Fibroblast of skin of left quadriceps (primary cell): ENCODE data around the gene ARL8A.
"Not testable (repeated sequence)": the region's sequence is repeated elsewhere in the genome, so short reads cannot be mapped to it uniquely, and the experiment has no call there.

Source experiments
- DNase-seq, 2 experiments: peaks; one replicate each; pipeline ENCODE4 v3.0.0-alpha.2; 2013; ENCODE audit warnings: low read depth in 2 of 2

The ARL8A gene

DNA sequence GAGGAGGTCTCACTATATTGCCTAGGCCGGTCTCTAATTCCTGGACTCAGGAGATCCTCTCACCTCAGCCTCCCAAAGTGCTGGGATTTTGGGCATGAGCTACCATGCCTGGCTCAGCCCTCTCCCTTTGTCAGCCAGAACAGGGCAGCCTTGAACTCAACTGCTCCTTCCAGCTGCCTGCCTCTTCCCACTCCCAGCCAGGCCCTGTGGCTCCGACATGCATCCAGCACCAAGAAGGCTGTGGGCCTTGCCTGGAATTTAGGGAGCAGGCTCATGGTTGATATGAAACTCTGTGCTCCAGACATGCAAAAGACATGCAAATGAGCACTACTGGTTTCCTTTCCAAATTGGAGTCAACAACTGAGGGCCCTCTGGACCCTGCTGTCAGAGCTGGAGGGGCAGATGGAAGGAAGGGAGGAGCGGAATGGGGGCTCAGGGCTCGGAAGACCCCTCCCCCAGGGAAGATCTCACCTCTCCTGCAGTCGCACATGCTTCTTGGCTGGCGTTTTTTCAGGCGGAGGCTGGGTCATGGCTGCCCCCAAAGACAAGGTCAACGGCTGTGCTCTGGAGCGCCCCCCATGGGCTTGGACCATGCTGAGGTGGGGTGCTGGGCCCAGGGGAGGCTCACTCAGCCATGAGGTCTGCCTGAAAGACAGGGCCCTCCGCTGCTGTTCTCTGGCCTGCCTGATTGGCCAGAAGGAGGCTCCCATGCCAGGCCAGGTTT lies 14.4 kb upstream of the ARL8A start:
- no peak for DNase-seq

- no peak for DNase-seq
Measured at GRCh38 chr1:202157945-202158344, 13.4 kb upstream of the ARL8A start.

- no peak for DNase-seq
Measured at GRCh38 chr1:202156590-202156989, 12.1 kb upstream of the ARL8A start.

- DNase-seq = no peak
Measured at GRCh38 chr1:202155478-202156021, 11.0 kb upstream of the ARL8A start.

DNA sequence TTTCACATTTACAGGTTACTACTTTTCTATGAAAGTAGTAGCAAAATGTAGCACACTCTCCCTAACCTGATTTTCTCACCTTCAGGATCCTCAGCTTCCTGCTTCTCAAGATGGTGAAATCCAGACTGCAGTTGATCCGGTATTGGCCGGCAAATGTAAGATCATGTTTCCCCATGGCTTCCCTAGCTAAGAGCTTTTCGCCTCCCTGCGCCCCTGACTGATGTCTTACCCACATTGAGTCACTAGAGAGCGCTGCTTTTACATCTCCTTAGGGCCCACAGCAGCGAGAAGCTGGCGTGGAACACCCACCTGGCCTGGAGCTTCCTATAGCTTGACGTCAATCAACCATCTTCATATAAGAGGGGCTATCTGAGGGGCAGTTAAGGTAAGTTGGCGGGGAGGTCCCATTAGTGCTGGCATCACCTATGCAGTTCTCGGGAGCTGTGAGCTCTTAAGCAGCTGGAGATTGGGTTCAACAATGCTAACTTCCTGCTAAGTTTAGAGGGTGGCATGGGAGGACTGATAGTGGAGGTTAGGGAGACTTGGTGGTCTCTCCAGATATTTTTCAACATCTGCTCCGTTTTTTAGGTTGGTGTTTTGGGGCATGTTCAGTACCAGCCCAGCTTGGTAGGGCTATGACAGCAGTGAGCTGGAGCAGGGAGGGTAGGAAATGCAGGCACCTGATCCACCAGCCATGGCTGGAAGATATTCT lies 10.4 kb upstream of the ARL8A start:
- DNase-seq = peak; percentile 34 to 43

DNA sequence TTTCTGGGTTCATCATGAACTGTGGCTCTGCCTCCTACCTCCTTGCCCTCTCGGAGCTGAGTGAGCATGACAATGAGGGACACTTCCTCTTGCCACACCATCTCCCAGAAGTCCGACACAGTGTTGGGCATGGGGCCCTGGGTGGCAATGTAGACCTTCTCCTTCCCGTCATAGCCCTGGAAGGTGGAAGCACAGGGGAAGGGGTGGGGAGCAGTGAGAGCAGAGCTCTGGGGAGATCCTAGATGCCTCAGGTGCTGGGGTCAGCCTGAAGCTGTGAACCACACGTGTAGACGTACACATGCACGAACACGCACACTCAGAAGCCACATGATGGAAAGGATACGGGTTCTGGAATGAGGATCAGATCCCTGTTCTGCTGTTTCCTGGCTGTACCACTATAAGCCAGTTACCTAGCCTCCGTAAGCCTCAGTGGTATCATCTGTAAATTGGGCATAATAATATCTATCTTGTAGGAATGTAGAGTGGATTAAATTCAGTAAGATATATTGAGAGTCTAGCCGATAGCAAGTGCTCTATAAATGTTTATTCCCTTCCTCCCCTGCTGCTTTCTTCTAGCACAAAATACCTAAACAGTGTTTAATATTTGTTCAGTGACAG lies 9.7 kb upstream of the ARL8A start:
- no peak for DNase-seq

- DNase-seq = no peak
Measured at GRCh38 chr1:202153284-202153683, 8.7 kb upstream of the ARL8A start.

DNA sequence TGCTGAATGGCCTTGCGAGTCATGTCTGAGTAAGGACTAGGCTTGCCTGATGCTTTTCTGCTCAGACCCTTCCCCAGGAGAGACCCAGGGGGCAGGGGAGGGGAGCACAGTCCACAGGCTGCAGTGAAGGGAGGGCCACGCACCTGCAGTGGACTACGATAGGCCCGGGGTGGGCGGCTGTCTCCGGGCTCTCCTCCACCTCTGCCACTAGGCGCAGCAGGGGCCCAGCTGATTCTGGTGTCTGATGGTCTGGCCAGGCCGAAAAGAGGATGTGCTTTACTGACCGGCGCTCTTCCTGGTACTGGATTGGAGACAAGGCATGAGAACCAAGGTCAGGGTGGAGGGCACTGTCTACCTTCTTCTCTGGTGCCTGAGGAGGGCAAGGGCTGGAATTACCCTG lies 7.9 kb upstream of the ARL8A start:
- no peak for DNase-seq

- no peak for DNase-seq
Measured at GRCh38 chr1:202151045-202151444, 6.5 kb upstream of the ARL8A start.

GRCh38 chr1:202150602-202151001 lies 6.1 kb upstream of the ARL8A start:
- DNase-seq = no peak

DNA sequence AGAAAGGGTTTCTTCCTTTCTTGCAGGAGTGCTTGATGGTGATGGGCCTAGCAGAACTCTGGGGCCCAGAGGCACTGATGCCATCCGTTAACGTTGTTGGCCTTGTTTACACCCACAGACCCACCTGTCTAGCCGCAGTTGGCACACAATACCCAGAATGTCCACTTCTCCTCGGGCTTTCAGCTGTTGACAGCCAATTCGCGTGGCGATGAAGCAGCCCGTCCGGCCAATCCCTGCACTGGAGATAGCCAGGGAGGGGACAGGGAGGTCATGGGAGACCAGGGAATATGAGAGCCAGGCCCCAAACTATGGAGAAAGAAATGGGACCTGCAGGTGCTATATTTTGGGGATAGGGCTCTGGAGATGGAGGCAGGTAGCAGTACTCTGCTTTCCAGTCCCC lies 5.7 kb upstream of the ARL8A start:
- no peak for DNase-seq

DNA sequence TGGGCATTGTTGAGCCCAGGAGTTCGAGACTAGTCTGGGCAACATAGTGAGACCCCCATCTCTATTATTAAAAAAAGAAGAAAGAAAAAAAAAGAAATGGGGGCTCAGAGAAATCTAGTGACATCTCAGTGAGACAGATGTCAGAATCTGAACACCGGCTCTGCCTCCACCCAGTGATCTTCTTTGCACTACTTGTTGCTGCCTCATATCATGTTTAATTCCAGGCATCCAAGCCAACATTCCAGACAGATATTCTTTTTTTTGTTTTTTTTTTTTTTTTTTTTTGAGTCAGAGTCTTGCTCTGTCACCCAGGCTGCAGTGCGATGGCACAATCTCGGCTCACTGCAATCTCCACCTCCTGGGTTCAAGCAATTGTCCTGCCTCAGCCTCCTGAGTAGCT lies 5.0 kb upstream of the ARL8A start:
- no peak for DNase-seq

- no peak for DNase-seq
Measured at GRCh38 chr1:202148391-202148790, 3.9 kb upstream of the ARL8A start.

- DNase-seq = no peak
Measured at GRCh38 chr1:202146993-202147392, 2.5 kb upstream of the ARL8A start.

- DNase-seq = no peak
Measured at GRCh38 chr1:202146279-202146678, 1.7 kb upstream of the ARL8A start.

DNA sequence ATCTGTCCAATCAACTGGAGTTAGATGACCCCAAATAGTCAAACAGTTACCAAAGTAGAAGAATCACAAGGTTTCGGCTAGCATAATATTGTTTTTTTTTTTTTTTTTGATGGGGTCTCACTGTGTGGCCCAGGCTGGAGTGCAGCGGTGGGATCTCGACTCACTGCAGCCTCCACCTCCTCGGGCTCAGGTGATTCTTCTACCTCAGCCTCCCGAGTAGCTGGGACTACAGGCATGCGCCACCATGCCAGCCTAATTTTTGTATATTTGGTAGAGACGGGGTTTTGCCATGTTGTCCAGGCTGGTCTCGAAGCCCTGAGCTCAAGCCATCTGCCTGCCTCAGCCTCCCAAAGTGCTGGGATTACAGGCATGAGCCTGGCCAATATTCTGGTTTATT lies 1.2 kb upstream of the ARL8A start:
- DNase-seq = not testable (repeated sequence)

GRCh38 chr1:202145068-202145743 lies 669 bp upstream of the ARL8A start:
- no peak for DNase-seq

DNA sequence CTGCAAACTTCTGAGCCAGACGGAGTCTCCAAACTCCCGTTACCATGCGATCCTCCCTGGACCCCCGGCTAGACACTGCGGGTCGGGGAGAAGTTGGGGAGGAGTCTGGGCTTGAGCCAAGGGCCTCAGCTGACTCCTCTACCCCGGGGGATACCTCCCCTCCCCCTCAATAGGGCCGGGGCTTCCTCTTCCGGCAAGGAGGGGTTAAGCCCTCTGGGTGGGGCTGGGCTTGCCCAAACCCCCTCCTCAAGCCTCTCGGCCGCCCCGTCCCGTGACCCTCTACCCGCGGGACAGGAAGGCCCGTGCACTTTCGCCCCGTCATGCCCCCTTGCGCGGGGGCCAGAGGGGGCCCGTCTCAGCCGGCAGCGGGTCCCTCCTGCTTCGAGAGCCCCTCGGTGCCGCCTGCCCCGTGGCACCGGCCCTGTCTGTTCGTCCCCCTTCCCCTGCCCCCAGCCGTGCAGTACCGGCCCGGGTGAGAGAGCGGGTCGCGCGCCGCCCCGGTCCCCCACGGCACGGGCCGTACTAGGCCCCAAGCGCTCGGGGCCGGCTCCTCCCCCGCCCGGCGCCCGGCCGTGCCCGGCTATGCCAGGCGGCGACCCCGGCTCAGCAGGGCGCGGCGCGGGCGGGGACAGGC lies 652 bp downstream of the ARL8A start:
- no peak for DNase-seq

DNA sequence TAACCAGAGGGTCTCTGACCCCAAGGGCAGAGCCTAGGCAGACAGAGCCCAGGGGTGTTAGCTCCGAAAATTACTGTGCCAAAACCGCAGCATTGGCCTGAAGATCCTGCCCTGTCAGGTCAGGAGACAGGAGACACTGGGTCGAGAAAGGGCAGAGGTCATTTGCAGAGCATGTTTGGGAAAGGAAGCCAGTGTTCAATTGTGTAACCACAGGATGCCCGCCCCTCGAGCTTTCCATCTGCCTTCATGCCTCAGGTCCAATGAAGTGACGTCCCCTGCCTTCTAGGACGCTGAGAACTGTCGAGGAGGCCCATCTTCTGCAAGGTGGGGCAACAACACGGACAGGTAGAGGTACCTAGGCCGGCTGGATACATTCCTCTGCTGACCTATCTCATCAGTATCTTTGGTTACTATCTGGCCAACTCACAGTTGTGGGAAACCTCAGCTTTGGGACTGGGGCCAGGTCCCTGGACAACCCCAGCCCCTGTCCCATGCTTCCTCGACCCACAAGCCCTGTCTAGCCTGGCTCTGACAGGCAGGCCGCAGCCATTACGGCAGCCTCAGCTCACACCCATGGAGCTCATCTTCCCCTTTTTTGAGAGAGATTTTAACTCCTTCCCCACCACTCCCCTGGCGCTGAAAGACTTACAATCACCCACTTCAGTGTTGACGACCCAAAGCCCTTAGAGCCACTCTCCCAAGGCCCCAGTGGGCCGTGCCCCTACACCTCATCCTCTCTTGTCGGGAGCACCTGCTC lies 1.3 kb downstream of the ARL8A start:
- DNase-seq = no peak

DNA sequence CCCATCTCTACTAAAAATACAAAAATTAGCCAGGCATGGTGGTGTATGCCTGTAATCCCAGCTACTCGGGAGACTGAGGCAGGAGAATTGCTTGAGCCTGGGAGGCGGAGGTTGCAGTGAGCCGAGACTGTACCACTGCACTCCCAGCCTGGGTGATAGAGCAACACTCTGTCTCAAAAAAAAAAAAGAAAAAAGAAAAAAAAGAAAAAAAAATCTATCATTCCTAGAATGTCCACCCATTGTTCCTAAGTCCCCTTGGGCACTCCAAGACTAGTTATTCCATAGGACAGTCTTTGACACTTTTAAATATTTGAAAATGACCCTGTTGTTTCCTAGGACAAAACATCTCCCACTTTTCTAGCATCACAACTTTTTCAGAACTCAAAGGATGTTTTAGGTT lies 3.1 kb downstream of the ARL8A start:
- DNase-seq = not testable (repeated sequence)

- no peak for DNase-seq
Measured at GRCh38 chr1:202140833-202141232, 3.7 kb downstream of the ARL8A start.
